HL-60 (cell line): ENCODE data around the gene IQSEC1.

Experiments
- CTCF ChIP-seq: IDR thresholded peaks from one replicate; pipeline ENCODE4 v1.5.1; 2011; ENCODE audit warnings: low read length, control low read depth, inconsistent platforms; ENCODE audit not compliant: insufficient read depth
- GABPA ChIP-seq: IDR thresholded peaks from 2 replicates; pipeline ENCODE4 v1.6.1; 2012; ENCODE audit warnings: low read depth
- POLR2AphosphoS5 ChIP-seq: IDR thresholded peaks from 2 replicates; pipeline ENCODE4 v1.6.1; 2012; ENCODE audit warnings: low read depth
- TF ChIP-seq, protein P1 (sequence below): IDR thresholded peaks from 2 replicates; pipeline ENCODE4 v1.6.1; 2012; ENCODE audit warnings: low read depth; ENCODE audit not compliant: insufficient replicate concordance

DNA sequence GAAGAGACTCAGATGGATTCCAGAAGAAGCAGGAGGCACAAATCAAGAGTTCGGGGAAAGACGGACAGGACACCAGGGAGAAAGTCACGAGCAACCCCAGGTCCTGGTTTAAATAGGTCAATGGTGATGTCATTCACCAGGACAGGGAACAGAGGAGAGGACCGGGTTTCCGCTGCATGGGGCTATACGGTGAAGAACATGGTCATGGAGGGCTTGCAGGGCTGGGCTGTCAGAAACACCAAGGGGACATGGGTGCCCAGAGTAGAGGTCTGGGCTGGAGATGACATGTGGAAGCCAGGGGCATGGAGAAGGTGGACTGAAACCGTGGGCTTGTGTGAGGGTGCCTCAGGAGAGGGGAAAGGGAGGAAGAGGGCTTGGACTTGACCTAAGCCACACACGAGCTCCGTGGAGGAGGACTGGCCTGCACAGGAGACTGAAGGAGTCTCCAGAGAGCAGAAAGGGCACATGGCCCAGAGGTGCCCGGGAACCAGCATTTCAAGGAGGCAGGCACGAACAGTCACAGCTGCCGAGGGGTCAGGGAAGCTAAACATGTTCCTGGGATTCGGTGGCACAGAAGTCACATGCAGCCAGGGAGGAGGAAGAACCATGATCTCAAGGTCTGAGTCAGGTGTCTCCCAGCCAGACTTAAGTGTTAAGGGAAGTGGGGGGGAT lies 177.7 kb downstream of the IQSEC1 start:
- TF ChIP-seq CTCF: no peak
- TF ChIP-seq POLR2AphosphoS5: no peak
- TF ChIP-seq, protein P1, sequence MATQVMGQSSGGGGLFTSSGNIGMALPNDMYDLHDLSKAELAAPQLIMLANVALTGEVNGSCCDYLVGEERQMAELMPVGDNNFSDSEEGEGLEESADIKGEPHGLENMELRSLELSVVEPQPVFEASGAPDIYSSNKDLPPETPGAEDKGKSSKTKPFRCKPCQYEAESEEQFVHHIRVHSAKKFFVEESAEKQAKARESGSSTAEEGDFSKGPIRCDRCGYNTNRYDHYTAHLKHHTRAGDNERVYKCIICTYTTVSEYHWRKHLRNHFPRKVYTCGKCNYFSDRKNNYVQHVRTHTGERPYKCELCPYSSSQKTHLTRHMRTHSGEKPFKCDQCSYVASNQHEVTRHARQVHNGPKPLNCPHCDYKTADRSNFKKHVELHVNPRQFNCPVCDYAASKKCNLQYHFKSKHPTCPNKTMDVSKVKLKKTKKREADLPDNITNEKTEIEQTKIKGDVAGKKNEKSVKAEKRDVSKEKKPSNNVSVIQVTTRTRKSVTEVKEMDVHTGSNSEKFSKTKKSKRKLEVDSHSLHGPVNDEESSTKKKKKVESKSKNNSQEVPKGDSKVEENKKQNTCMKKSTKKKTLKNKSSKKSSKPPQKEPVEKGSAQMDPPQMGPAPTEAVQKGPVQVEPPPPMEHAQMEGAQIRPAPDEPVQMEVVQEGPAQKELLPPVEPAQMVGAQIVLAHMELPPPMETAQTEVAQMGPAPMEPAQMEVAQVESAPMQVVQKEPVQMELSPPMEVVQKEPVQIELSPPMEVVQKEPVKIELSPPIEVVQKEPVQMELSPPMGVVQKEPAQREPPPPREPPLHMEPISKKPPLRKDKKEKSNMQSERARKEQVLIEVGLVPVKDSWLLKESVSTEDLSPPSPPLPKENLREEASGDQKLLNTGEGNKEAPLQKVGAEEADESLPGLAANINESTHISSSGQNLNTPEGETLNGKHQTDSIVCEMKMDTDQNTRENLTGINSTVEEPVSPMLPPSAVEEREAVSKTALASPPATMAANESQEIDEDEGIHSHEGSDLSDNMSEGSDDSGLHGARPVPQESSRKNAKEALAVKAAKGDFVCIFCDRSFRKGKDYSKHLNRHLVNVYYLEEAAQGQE: no peak
- TF ChIP-seq GABPA: no peak
